H1 (cell line): ENCODE data around the gene BTBD10. TPM values are rescaled to one million over a fixed set of nuclear protein-coding genes. Genes with fewer than 3 reads are reported as not detected.

ENCODE experiments used
- CTCF ChIA-PET: fragments of 300-600 bp; sonication (Branson Sonifier 250); formaldehyde crosslinking; loops from one replicate; lab custom pipeline; 2021; ENCODE audit not compliant: partially characterized antibody; lab: Charles Lee
- POLR2A ChIA-PET: fragments of 300-600 bp; sonication (Branson Sonifier 250); formaldehyde crosslinking; loops from one replicate; lab custom pipeline; 2021; ENCODE audit warnings: inconsistent platforms; ENCODE audit not compliant: partially characterized antibody; lab: Charles Lee
- DNase-seq, 2 experiments: peaks; one replicate each; pipeline versions ENCODE4 v3.0.0 to v3.0.0-alpha.2; 2010 to 2022; ENCODE audit warnings: low spot score in 2 of 2, low read depth in 1 of 2, mixed read lengths in 1 of 2
- FAIRE-seq: peaks from 2 replicates; lab custom pipeline; 2011; peaks lifted over from hg19 to GRCh38; lab: Jason Lieb, UNC
- H2AFZ ChIP-seq: 2 replicates; pipeline ENCODE4 v1.8.1; 2012; ENCODE audit warnings: low read length, inconsistent platforms
- H2AK5ac ChIP-seq: 2 replicates; pipeline ENCODE4 v1.6.1; 2013; ENCODE audit warnings: low read depth, low read length
- H2BK120ac ChIP-seq: replicated peaks from 2 replicates; pipeline ENCODE3; 2013; ENCODE audit warnings: low read depth, low read length, inconsistent platforms
- H2BK12ac ChIP-seq: 2 replicates; pipeline ENCODE4 v1.6.1; 2013; ENCODE audit warnings: low read depth, low read length
- H2BK15ac ChIP-seq: 2 replicates; pipeline ENCODE4 v1.6.1; 2013; ENCODE audit warnings: low read length
- H2BK20ac ChIP-seq: 2 replicates; pipeline ENCODE4 v1.6.1; 2013; ENCODE audit warnings: low read length
- H2BK5ac ChIP-seq: 2 replicates; pipeline ENCODE4 v1.6.1; 2013; ENCODE audit warnings: low read depth, low read length
- H3K14ac ChIP-seq: 2 replicates; pipeline ENCODE4 v1.6.1; 2013; ENCODE audit warnings: inconsistent platforms; ENCODE audit not compliant: insufficient read length
- H3K18ac ChIP-seq: 2 replicates; pipeline ENCODE4 v1.6.1; 2013; ENCODE audit warnings: low read length; ENCODE audit errors: extremely low read depth
- H3K23ac ChIP-seq: 2 replicates; pipeline ENCODE4 v1.6.1; 2013; ENCODE audit warnings: inconsistent platforms; ENCODE audit not compliant: insufficient read length
- H3K23me2 ChIP-seq: 2 replicates; pipeline ENCODE4 v1.6.1; 2013; ENCODE audit warnings: low read depth, low read length
- H3K27ac ChIP-seq: 2 replicates; pipeline ENCODE4 v1.6.1; 2011; ENCODE audit warnings: low read depth, low read length, inconsistent platforms
- H3K27me3 ChIP-seq, 4 experiments: replicated peaks in 1 of 4; 1 replicate in 1 of 4; 2 replicates in 3 of 4; pipeline versions ENCODE4 v1.6.1 to v1.8.1; 2011 to 2013; ENCODE audit warnings: low read length in 3 of 4, mild to moderate bottlenecking in 3 of 4, inconsistent platforms in 2 of 4, mixed read lengths in 2 of 4, moderate library complexity in 1 of 4; ENCODE audit not compliant: control insufficient read depth in 3 of 4, insufficient read depth in 3 of 4; ENCODE audit errors: extremely low read depth in 1 of 4
- H3K36me3 ChIP-seq, 4 experiments: 2 replicates each; pipeline versions ENCODE4 v1.6.1 to v1.8.1; 2011 to 2013; ENCODE audit warnings: mild to moderate bottlenecking in 4 of 4, low read length in 3 of 4, moderate library complexity in 2 of 4, control low read depth in 1 of 4, inconsistent platforms in 1 of 4; ENCODE audit not compliant: insufficient read depth in 4 of 4, control insufficient read depth in 2 of 4
- H3K4ac ChIP-seq: replicated peaks from 2 replicates; pipeline ENCODE3; 2013; ENCODE audit warnings: low read length, low read depth, mixed read lengths, inconsistent platforms; ENCODE audit not compliant: insufficient read length
- H3K4me1 ChIP-seq, 4 experiments: replicated peaks in 1 of 4; 1 replicate in 1 of 4; 2 replicates in 3 of 4; pipeline versions ENCODE4 v1.6.1 to v1.8.1; 2011 to 2013; ENCODE audit warnings: low read length in 3 of 4, inconsistent platforms in 2 of 4, mixed read lengths in 1 of 4; ENCODE audit not compliant: insufficient read depth in 4 of 4, control insufficient read depth in 3 of 4
- H3K4me2 ChIP-seq, 2 experiments: 2 replicates each; pipeline versions ENCODE4 v1.6.1 to v1.8.1; 2011 to 2013; ENCODE audit warnings: low read depth in 2 of 2, low read length in 2 of 2, control low read depth in 1 of 2, inconsistent platforms in 1 of 2, mild to moderate bottlenecking in 1 of 2; ENCODE audit not compliant: insufficient read depth in 1 of 2
- H3K4me3 ChIP-seq, 4 experiments: fragments of 200-600, 300-600 bp in 1 of 4; sonication (generic), shearing (Covaris generic), sonication (Bioruptor Twin) in 1 of 4; 2 replicates each; pipeline versions ENCODE4 v1.5.1 to v1.8.1; 2011 to 2016; ENCODE audit warnings: low read length in 4 of 4, low read depth in 3 of 4, control low read depth in 2 of 4, inconsistent platforms in 2 of 4, mild to moderate bottlenecking in 2 of 4, mixed read lengths in 1 of 4, moderate library complexity in 1 of 4; ENCODE audit not compliant: insufficient read depth in 2 of 4; ENCODE audit errors: extremely low read depth in 1 of 4
- H3K56ac ChIP-seq: replicated peaks from 2 replicates; pipeline ENCODE3; 2013; ENCODE audit warnings: low read depth, mild to moderate bottlenecking, mixed read lengths, low read length, inconsistent platforms; ENCODE audit not compliant: insufficient read length
- H3K79me1 ChIP-seq: 2 replicates; pipeline ENCODE4 v1.6.1; 2013; ENCODE audit warnings: low read depth, low read length, control low read depth
- H3K79me2 ChIP-seq, 2 experiments: 2 replicates each; pipeline versions ENCODE4 v1.6.1 to v1.8.1; 2012 to 2013; ENCODE audit warnings: low read length in 2 of 2, mild to moderate bottlenecking in 2 of 2, inconsistent platforms in 1 of 2; ENCODE audit not compliant: insufficient read depth in 2 of 2, control insufficient read depth in 1 of 2
- H3K9ac ChIP-seq, 4 experiments: replicated peaks in 1 of 4; 1 replicate in 1 of 4; 2 replicates in 3 of 4; pipeline versions ENCODE4 v1.6.1 to v1.8.1; 2011 to 2013; ENCODE audit warnings: low read depth in 3 of 4, low read length in 3 of 4, control low read depth in 2 of 4, mild to moderate bottlenecking in 2 of 4, moderate library complexity in 2 of 4, inconsistent platforms in 1 of 4; ENCODE audit errors: extremely low read depth in 1 of 4
- H3K9me3 ChIP-seq, 2 experiments: 2 replicates each; pipeline versions ENCODE4 v1.6.1 to v1.8.1; 2012 to 2013; ENCODE audit warnings: mild to moderate bottlenecking in 2 of 2, moderate library complexity in 2 of 2, control low read depth in 1 of 2, inconsistent platforms in 1 of 2, low read depth in 1 of 2, low read length in 1 of 2, mixed read lengths in 1 of 2; ENCODE audit not compliant: insufficient read depth in 2 of 2
- H4K20me1 ChIP-seq, 2 experiments: replicated peaks in 1 of 2; 2 replicates each; pipeline versions ENCODE3 to v1.8.1; 2011 to 2013; ENCODE audit warnings: inconsistent platforms in 2 of 2, low read length in 2 of 2, mild to moderate bottlenecking in 1 of 2; ENCODE audit not compliant: insufficient read depth in 2 of 2, control insufficient read depth in 1 of 2
- H4K5ac ChIP-seq: 2 replicates; pipeline ENCODE4 v1.6.1; 2013; ENCODE audit warnings: low read length, low read depth, mixed read lengths, inconsistent platforms; ENCODE audit not compliant: insufficient read length
- H4K8ac ChIP-seq: 2 replicates; pipeline ENCODE4 v1.8.0; 2013; ENCODE audit warnings: mild to moderate bottlenecking, moderate library complexity, low read length, inconsistent platforms; ENCODE audit not compliant: insufficient read depth; ENCODE audit errors: extremely low read depth
- H4K91ac ChIP-seq: replicated peaks from 2 replicates; pipeline ENCODE3; 2013; ENCODE audit warnings: low read length, mixed read lengths, inconsistent platforms; ENCODE audit not compliant: insufficient read length
- CEBPB ChIP-seq: IDR thresholded peaks from 2 replicates; pipeline ENCODE4 v1.6.1; 2012; ENCODE audit warnings: low read depth, low read length
- POLR2A ChIP-seq, 2 experiments: IDR thresholded peaks; 1 replicate in 1 of 2; 2 replicates in 1 of 2; pipeline ENCODE4 v1.6.1; 2011; ENCODE audit warnings: low read depth in 2 of 2, low read length in 2 of 2, mild to moderate bottlenecking in 2 of 2; ENCODE audit errors: control extremely low read depth in 1 of 2
- WGBS, 2 experiments: shearing (Covaris generic) in 1 of 2; methylation state at CpG; one replicate each; pipeline versions ENCODE4 v1.1.6 to v1.1.7; 2013 to 2015; ENCODE audit warnings: low lambda C conversion rate in 2 of 2, mixed read lengths in 2 of 2, inconsistent platforms in 1 of 2, low coverage in 1 of 2, missing lambda C conversion rate in 1 of 2; ENCODE audit not compliant: insufficient replicate concordance in 2 of 2, insufficient coverage in 1 of 2, insufficient read length in 1 of 2; ENCODE audit errors: extremely low coverage in 1 of 2, missing lambda C conversion rate in 1 of 2; 5-methylcytosine and 5-hydroxymethylcytosine counted together
- polyA plus RNA-seq, 7 experiments: library from polyadenylated mRNA; depleted of rRNA in 3 of 7; stranded (reverse) in 5 of 7; unstranded in 2 of 7; fragments of >200 nt in 5 of 7; fragments of 200-250 nt in 2 of 7; gene quantifications; 1 replicate in 5 of 7; 2 replicates in 1 of 7; 4 replicates in 1 of 7; pipeline versions ENCODE4 v1.2.1 to v1.2.3, GENCODE V29; 2011 to 2013; ENCODE audit warnings: missing spikeins in 2 of 7, mixed read lengths in 2 of 7
- total RNA-seq: library from RNA; stranded (reverse); fragmentation: NEBNext Ultra II Directional; extraction: Animal tissue kit (Norgen Biotek cat#: 25700); gene quantifications from 2 replicates; pipeline ENCODE4 v1.2.1, GENCODE V29; 2021

BTBD10 gene
- total and polyA plus RNA-seq, 2 of the 8 experiments (the other 6 are each of a cell fraction or from before 2014, with no cell fraction given) = 13.8 to 22.2 TPM

DNA sequence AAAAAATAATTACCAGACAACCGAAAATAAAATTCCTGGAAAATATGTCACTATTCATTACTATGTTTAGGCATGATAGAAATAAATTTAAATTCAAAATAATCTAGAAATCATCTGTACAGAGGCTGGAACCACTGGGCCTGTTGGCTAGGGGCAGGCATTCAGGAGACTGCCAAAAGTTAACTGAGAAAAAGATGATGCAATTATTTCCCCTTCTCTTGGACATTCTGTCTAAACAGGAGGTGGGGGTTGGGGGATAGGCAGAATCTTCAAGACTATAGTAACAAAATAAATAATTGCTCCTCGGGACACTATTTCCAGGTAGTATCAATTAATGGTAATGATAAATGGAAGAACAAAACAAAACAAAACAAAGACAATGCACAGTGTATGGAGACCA is 14.1 kb downstream of the BTBD10 start:
- Histone ChIP-seq H3K4me1 (no peaks in the 10 kb centered on the region; a peak in 2 of 7 replicates), H3K9ac (no peak overlapping the region), H2BK12ac (no peak overlapping the region), H3K23me2 (no peaks in the 10 kb centered on the region), H2BK120ac (no peak overlapping the region), H4K5ac (no peak overlapping the region), H3K79me2 (peaks cover 0 to 21% of the 10 kb centered on the region in 2 experiments; a peak in 2 of 4 replicates), H4K91ac (no peak overlapping the region), H3K27ac (no peak overlapping the region), H4K20me1 (no peaks in the 10 kb centered on the region), H2BK20ac (no peak overlapping the region), H3K9me3 (no peaks in the 10 kb centered on the region), H3K27me3 (no peaks in the 10 kb centered on the region), H4K8ac (no peak overlapping the region), H3K56ac (no peak overlapping the region), H3K36me3 (no peaks in the 10 kb centered on the region), H2AK5ac (no peak overlapping the region), H3K79me1 (no peaks in the 10 kb centered on the region), H3K14ac (no peak overlapping the region), H3K4me3 (no peak overlapping the region), H3K4me2 (no peak overlapping the region), H2BK15ac (no peak overlapping the region), H2AFZ (no peak overlapping the region), H2BK5ac (no peak overlapping the region), H3K18ac (no peak overlapping the region), H3K23ac (no peak overlapping the region), H3K4ac (no peak overlapping the region)
- 0 out of 2 replicates have a peak, but pooled peaks have one; percentile 10 for TF ChIP-seq CEBPB
- TF ChIP-seq POLR2A (IDR thresholded peaks at IDR 0.05; ENCODE audit: control extremely low read depth in 1 of 2, low read depth in 2 of 2, low read length in 2 of 2) = no peak
- ChIA-PET CTCF (interaction anchor here (0.7 kb wide), 1 partner anchor 11 kb away, joined by 3 read pairs; no protein-coding TSS in a partner anchor), POLR2A (no interaction called here)
- FAIRE-seq (no peak), DNase-seq (no peak)
- 85% methylated on average over 2 of the region's 2 CpGs; no CpG with 5 or more reads in 1 of the 2 experiments for WGBS, 2 experiments
